Anterior cingulate cortex (tissue), 58 donors: ENCODE measurements around the gene SEMA6D.
"Not testable (repeated sequence)": the region's sequence is repeated elsewhere in the genome, so short reads cannot be mapped to it uniquely, and the experiment has no call there.

ENCODE experiments used
- DNase-seq, 58 donors: peaks; one replicate each; lab custom pipeline; 2025; lab: John Stamatoyannopoulos, UW

Gene SEMA6D

DNA sequence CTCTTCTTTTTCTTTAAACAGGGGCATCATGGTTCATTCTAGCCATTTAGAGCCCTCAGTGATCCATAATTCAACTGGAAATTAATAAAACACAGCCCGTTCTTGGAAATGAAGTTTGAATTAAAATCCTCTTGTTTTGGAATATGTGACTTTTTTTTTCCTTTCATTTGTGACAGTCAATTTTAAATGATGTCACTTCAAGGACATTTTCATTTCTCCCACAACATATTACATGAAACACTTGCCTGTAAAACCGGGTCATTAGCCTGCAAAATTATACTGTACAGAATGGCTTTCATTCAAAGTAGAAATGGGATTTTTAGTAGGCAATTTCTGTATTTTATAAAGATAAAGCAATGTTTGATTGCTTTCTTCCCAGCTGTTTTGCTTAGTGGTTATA, 789 bp upstream of the SEMA6D start:
- no peak for DNase-seq

DNA sequence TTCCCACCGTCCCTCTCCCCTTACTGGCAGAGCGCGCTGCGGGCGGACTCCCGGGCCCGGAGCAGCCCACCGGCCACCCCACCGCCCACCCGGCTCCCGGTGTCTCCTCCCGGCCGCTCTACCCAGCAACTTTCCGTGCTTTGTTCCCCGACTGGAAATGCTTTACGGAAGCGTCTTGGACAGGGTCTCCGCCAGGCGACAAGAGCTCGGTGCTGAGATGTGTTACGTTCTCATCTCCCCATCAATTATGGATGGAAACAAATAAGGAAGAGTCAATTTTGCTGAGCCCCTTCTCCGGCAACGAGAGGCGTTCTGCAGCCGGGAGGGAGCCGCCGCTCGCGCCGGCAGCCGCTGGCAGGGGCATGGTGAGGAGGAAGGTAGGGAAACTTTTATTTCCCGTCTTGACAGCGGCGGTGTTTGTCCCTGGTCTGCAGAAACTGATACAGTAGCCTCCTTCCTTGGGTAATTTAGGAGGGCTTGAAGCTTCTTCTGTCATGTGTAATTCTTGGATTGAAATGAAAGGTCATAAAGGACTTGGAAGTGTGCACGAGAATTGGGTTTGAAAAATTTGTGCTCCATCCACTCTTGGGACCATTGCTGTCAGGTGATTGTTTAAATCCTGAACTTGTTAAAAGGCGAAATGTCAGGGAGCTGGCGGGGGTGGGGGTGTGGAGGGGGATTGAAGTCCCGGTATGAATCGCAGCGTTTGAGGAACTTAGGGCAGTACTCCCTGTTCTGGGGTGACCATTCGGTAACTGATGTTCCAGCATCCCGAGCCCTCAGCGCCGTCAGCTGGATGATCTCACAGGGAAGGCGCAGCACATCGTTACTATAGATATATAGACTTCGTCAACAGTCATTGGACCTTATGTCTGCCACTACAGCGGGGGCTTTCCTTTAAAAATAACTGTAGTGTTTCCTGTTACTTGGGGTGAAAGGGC, 1.5 kb downstream of the SEMA6D start:
- peak in 52 of 58 donors; percentile 7 to 72 (median 44) for DNase-seq

DNA sequence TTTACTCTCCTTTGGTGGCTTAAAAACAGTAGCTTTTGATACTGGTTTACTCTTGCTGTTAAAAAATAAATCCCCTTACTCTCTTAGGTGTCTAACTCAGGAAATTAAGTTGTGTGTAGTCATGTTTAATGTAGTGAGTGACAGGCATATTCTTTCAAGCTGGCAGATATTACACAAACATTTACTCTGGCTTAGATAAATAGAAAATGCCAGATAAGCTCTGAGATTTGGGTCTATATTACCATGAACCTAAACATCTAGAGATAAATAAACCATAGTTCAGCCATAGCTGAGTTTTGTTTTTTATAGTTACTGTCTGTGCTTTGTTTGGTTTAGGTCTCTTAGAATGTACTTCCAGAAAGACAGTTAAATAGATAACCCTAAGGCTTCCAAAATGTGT, 2.4 kb downstream of the SEMA6D start:
- DNase-seq: no peak

DNA sequence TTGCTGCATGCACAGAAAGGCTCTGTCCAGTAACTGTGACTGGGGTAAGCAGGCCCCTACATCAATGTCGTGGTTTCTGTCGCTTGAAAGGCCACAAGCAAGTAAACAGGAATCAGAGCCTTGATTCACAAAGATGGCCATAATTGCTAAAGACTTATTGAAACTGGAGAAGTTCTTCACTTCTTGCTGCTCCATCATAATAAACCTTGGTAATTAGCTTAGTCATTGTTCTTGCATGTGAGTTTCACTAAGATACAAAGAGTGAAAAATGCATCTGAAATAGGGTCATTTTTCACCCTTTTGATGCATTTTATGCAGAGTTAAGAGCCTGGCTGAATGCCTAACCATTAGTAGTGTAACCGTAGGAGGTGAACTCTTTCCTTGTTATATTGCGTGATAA, 3.2 kb downstream of the SEMA6D start:
- peak in 2 of 58 donors; percentile 13 to 18 for DNase-seq

GRCh38 chr15:47721676-47722075, 4.4 kb downstream of the SEMA6D start:
- no peak for DNase-seq

DNA sequence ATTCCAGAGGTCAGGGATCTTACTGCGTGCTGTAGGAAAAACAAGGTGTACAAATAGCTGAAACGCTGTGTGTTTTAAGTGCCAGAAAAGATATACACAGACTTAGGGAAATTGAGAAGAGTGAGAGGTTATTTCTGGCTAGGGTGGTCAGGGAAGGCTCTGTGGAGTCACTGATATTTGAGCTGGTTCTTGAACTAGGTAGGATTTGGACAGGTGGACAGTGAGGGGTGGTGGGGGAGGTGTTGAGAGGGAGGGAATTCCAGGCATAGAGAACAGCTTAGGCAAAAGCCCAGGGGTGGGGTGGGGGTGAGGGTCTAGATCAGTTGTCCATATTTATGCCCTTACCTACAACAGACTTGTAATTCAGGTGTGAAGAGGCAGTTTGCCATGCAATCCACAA, 7.0 kb downstream of the SEMA6D start:
- DNase-seq: no peak

DNA sequence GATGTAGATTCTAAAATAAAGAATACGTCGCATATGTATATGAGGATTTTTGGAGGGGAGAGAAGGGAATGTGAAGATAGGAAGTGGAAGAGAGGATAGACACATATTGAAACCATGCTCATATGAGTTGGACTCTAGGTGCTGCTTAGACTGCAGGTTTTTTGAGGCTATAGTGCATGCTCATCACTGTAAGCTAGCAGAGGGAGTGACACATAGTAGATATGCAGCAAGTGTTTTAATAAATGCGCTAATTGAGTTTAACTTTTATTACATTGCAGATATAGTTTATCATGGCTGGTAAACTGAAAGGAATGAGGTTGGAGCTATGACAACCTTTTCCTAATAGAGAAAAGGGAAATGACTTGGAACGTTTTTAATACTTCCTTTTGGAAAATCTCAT, 7.7 kb downstream of the SEMA6D start:
- DNase-seq: no peak

GRCh38 chr15:47725906-47726305, 8.6 kb downstream of the SEMA6D start:
- DNase-seq: no peak

DNA sequence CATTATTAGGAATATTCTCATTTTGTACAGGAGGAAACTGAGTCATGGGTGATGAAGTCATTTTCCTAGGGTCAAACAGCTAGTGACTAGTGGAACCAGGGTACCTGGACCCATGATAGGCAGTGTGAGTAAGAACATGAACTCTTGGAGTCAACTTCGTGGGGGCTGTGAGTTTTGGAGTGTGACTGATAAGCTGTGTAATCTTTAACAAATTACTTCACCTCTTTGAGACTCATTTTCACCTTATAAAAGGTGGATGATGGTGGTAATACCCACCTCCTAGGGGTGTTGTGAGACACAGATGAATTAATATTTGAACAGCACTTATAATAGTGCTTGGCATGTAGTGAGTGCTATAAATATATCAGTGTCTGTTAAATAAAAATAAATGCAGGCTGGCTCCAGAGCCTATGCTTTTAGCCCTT, 9.1 kb downstream of the SEMA6D start:
- DNase-seq: no peak

DNA sequence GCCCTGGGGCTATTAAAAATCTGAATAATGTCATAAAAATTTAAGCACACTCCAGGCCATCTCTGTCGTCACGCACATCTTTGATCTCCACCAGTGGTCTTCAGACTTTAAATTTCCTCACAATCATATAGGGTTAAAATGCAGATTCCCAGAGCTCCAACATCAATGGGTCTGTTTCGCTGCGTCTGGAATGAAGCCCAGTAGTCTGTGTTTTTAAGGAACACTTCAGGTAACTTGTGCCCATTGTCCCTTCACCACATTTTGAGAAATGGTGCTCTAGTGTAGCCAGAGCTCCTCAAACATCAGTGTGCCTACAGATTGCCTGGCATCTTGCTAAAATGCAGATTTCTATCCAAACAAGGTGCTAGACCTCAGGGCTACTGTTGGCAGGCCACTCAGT, 9.8 kb downstream of the SEMA6D start:
- DNase-seq: no peak

DNA sequence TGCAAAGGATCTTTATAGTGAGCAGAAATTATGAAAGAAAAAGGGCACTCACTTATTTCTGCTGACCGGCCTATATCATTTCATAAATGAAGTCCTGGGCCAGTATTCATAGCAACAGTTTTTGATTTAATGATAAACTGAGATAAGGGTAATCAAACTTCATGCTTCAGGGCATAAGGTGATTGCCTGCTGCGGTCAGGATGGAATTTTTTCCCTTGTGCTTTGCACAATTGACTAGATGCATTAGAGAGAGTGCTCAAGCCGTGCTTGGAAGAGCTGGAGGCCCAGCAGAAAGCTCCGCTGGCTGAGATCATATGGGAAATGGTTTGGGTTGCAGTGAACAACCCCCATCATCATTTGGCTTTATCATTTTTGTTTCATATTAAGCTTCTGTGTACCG, 10.4 kb downstream of the SEMA6D start:
- DNase-seq: no peak

- no peak for DNase-seq
Measured at GRCh38 chr15:47728426-47728825, 11.1 kb downstream of the SEMA6D start.

GRCh38 chr15:47728886-47729285, 11.6 kb downstream of the SEMA6D start:
- no peak for DNase-seq

- DNase-seq: peak in 1 of 58 donors; percentile 16
Measured at GRCh38 chr15:47731230-47731629, 13.9 kb downstream of the SEMA6D start.

- DNase-seq: no peak
Measured at GRCh38 chr15:47732248-47732647, 14.9 kb downstream of the SEMA6D start.

GRCh38 chr15:47733085-47733484, 15.8 kb downstream of the SEMA6D start:
- no peak for DNase-seq

GRCh38 chr15:47736143-47736786, 19.0 kb downstream of the SEMA6D start:
- no peak for DNase-seq

- DNase-seq: no peak
Measured at GRCh38 chr15:47737477-47737876, 20.2 kb downstream of the SEMA6D start.

GRCh38 chr15:47738144-47738825, 21.0 kb downstream of the SEMA6D start:
- not testable (repeated sequence) for DNase-seq

GRCh38 chr15:47741082-47741481, 23.8 kb downstream of the SEMA6D start:
- DNase-seq: no peak

GRCh38 chr15:47741907-47742306, 24.6 kb downstream of the SEMA6D start:
- DNase-seq: no peak
